Fibroblast of skin of right biceps (primary cell): ENCODE results near the gene SMIM29.
A peak's percentile ranks its signal among the peaks of the same experiment; 100 is the strongest.
"Not testable (repeated sequence)": the region's sequence is repeated elsewhere in the genome, so short reads cannot be mapped to it uniquely, and the experiment has no call there.

ENCODE experiments used
- DNase-seq: peaks from one replicate; pipeline ENCODE4 v3.0.0-alpha.2; 2013

SMIM29 gene

GRCh38 chr6:34267746-34268145, 18.9 kb upstream of the SMIM29 start:
- DNase-seq = no peak

- not testable (repeated sequence) for DNase-seq
These were observed 14.7 kb upstream of the SMIM29 start for GRCh38 chr6:34263484-34263883.

GRCh38 chr6:34260576-34261267, 11.9 kb upstream of the SMIM29 start:
- DNase-seq = no peak

- DNase-seq = no peak
These were observed 10.8 kb upstream of the SMIM29 start for GRCh38 chr6:34259529-34260069.

DNA sequence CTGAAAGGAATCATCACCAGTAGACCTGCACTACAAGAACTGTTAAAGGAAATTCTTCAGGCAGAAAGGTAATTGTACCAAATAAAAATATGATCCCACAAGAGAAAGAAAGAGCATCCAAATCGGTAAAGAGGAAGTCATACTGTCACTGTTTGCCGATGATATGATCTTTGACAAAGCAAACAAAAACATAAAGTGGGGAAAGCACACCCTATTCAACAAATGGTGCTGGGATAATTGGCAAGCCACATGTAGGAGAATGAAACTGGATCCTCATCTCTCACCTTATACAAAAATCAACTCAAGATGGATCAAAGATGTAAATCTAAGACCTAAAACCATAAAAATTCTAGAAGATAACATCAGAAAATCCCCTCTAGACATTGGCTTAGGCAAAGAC, 3.6 kb upstream of the SMIM29 start:
- DNase-seq = not testable (repeated sequence)

DNA sequence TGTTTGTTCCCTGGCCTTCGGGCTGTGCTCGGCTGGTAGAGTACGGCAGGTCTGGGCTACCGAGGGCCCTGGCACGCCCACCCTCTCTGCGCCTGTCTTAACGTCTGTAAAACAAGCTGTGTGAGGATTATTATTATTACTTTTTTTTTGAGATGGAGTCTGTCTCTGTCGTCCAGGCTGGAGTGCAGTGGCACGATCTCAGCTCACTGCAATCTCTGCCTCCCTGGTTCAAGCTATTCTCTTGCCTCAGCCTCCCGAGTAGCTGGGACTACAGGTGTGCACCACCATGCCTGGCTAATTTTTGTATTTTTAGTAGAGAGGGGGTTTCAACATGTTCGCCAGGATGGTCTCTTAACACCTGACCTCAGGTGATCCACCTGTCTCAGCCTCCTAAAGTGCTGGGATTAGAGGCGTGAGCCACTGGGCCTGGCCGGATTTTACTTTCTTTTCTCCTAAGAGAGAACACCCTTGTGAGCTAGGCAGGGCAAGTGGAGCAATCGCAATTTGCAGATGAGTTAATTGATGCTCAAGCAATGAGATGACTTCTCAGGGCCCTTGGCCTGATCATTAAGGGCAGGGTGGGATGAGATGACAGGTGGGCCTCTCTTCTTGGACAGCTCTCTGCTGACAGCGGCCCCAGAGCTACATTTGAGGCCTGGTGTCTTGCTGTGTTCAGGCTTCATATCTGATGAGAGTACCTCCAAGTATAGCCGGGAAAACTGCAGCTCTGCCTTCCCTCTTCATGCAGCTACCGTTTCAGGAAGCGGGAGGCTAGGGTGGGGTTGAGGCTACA, 859 bp upstream of the SMIM29 start:
- no peak for DNase-seq

DNA sequence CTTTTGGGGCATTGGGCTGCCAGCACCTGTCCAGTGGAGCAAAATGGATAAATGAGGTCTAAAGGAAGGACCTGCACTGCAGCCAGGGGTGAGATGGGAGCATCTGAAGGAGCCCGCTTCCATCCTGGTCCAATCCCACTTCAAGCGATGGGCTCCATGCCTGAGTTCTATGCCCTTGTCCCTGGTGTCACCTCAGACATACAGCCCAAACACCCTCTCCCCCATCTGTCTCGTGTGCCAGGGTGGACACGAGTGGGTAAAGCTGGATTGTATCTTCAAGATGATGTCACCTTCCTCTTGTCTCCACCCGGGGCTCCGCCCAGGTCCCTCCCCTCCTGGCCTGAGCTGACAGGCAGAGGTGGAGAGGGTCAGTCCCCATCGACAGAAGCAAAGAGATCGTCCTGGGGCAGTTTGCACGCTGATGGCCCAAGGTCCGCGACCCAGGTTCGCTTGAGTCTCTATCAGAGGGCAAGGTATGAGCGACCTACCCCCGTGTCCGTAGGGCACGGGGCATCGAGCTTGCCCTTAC, 544 bp downstream of the SMIM29 start:
- no peak for DNase-seq

GRCh38 chr6:34247481-34248197, 1.2 kb downstream of the SMIM29 start:
- DNase-seq = no peak

DNA sequence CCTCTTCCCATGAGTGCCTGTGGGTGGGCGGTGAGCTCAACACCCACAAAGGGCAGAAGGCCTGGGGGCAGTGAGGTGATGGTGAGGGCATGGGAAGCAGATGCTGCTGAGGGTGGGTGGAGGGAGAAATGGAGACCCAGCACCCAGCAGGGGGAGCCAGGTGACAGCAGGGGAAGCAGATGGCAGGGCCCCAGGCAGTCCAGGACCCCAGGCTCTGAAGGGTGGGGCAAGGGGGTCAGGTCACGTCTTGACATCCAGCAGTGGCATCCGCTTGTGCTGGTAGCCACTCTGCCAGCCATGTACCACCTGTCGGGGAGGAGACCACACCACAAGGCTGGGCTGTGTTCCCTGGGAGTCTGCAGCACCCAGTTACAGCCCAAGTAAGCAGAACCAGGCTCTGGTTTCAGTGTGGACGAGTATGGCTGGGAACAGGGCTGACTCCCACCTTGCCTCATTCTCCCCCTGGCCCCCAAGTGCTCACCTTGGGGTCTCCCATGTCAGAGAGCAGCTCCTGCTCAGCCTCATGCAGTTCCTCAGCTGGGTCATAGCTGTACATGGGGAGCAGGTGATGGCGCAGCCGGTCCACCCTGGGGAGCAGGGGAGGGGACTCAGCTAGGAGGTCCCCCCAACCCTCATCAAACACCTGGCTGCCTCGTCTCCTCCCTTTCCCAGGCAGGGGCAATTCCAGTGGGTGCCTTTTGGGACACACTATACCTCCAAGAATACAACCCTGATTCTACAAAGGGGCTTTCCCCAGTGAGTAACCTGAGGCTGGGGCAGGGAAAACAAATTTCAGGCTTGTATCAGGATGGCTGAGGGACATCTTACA, 2.0 kb downstream of the SMIM29 start:
- no peak for DNase-seq

DNA sequence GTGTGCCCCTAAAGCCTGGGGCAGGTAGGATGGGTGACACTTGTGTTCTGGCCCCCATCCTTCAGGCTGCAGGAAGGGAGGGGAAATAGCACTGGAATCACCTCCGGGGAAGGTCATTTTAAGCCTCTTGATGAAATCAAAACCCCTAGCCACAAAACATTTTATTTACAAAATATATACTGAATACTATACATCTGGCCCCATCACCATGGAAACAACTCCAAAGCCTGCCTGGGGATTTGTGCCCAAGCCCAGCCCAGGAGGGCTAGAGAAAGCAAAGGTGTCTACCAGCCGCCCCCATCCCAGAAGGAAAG, 2.6 kb downstream of the SMIM29 start:
- no peak for DNase-seq

DNA sequence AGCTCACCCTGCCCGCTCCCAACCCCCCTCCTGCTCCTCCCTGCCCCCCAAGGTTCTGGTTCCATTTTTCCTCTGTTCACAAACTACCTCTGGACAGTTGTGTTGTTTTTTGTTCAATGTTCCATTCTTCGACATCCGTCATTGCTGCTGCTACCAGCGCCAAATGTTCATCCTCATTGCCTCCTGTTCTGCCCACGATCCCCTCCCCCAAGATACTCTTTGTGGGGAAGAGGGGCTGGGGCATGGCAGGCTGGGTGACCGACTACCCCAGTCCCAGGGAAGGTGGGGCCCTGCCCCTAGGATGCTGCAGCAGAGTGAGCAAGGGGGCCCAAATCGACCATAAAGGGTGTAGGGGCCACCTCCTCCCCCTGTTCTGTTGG, 3.1 kb downstream of the SMIM29 start:
- not testable (repeated sequence) for DNase-seq

DNA sequence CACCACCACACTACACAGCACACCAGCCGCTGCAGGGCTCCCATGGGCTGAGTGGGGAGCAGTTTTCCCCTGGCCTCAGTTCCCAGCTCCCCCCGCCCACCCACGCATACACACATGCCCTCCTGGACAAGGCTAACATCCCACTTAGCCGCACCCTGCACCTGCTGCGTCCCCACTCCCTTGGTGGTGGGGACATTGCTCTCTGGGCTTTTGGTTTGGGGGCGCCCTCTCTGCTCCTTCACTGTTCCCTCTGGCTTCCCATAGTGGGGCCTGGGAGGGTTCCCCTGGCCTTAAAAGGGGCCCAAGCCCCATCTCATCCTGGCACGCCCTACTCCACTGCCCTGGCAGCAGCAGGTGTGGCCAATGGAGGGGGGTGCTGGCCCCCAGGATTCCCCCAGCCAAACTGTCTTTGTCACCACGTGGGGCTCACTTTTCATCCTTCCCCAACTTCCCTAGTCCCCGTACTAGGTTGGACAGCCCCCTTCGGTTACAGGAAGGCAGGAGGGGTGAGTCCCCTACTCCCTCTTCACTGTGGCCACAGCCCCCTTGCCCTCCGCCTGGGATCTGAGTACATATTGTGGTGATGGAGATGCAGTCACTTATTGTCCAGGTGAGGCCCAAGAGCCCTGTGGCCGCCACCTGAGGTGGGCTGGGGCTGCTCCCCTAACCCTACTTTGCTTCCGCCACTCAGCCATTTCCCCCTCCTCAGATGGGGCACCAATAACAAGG, 3.6 kb downstream of the SMIM29 start:
- not testable (repeated sequence) for DNase-seq

DNA sequence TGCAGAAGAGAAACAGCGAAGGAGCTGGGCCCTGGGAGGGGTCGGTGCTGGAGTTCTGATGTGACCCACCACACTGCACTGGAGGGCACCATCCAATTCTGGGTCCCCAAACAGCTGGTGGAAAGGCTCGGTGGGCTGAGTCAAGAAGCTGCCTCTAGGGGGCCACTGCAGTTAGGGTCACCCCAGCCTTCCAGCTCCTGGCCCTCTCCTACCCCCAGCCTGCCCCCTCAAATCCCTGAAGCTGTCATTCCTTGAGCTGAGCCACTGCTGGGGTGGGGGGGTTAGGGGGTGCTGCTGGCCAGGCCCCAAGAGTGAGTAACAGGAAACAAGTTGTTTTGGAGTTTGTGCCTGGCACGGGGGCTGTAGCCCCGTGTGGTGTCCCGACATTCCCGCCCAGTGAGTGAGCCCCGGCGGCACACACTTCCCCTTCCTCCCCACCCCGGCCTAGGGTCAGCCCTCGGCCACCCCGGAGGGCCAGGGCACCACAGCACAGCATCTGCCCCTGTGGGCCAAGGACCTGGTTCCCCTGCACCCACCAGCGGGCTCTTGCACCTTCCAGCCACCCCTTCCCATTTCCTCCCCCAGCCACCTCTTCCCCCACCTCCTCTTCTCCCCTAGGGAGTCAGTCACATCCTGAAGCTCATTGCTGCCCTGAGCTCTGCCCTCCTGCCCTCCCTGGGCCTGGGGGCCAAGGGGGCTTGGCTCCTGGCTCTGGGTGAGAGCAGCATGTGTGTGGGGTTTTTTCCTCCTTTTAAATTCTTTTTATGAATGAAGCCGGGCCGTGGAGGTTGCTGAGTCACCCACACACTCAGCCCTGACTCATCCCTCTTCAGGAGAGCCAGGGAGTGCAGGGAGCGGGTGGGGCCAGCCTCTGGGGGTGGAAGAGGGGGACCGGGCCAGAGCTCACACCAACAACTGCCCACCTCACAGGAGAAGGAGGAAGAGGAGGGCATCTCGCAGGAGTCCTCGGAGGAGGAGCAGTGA, 4.6 kb downstream of the SMIM29 start:
- peak; percentile 94 for DNase-seq

GRCh38 chr6:34243131-34243771, 5.6 kb downstream of the SMIM29 start:
- peak; percentile 59 for DNase-seq

- DNase-seq = no peak
These were observed 6.3 kb downstream of the SMIM29 start for GRCh38 chr6:34242252-34243130.

DNA sequence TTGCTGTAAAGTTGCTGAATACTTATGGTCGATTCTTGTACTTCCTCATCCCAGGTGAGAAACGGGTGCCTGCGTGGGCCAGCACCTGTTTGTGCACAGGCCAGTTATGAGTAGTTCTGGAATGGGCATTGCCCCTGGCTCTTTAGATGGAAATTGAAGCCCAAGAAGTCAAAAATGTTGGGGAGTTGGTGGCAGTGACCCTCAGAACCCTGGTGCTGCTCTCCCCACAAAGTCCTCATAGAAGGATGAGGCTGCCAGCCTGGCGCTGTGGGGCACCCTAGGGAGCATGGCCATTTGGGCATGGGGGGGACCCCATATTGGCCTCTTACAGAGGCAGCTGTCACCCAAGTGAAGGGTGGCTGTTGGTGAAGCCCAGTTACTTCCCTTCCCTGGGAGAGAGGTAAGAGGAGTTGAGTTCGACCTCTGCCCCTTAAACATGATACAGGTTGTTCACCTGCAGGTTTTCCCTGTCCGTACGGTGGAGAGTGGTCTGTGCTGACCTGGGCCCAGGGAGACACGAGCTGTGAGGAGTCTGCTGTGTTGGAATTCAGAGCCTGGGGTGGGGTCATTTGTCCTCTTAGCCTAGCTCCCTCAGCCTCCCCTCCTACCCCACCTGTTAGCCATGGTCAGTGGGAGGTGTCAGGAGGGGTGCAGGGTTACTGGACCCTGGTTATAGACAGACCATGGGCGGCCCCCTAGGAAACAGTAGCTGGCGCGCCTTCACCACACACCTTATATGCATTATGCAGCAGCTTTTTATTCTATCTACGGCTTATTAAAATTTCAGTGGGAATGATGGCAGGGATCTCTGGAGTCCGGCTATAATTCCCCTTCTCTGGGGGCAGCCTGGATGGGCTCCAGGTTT, 7.2 kb downstream of the SMIM29 start:
- DNase-seq = no peak

- no peak for DNase-seq
These were observed 8.2 kb downstream of the SMIM29 start for GRCh38 chr6:34240329-34241248.
